Mesendoderm (in vitro differentiated cells): ENCODE results near the gene CDH23.

Experiments
- DNase-seq: peaks from one replicate; pipeline ENCODE4 v3.0.0; 2013
- H2AK5ac ChIP-seq: 2 replicates; pipeline ENCODE4 v1.6.1; 2013; ENCODE audit warnings: low read length, inconsistent platforms
- H2BK120ac ChIP-seq: 2 replicates; pipeline ENCODE4 v1.6.1; 2013; ENCODE audit warnings: low read depth, mild to moderate bottlenecking, low read length, moderate library complexity, mixed read lengths
- H2BK15ac ChIP-seq: replicated peaks from 2 replicates; pipeline ENCODE4 v1.6.1; 2013; ENCODE audit warnings: low read depth, mild to moderate bottlenecking, moderate library complexity
- H2BK5ac ChIP-seq: 2 replicates; pipeline ENCODE4 v1.6.1; 2013; ENCODE audit warnings: low read length, inconsistent platforms
- H3K18ac ChIP-seq: 2 replicates; pipeline ENCODE4 v1.6.1; 2013; ENCODE audit warnings: mild to moderate bottlenecking, low read length, mixed read lengths
- H3K23ac ChIP-seq: one replicate; pipeline ENCODE4 v1.6.1; 2013; ENCODE audit warnings: low read length
- H3K27ac ChIP-seq: 2 replicates; pipeline ENCODE4 v1.5.1; 2013; ENCODE audit warnings: low read depth, mild to moderate bottlenecking, inconsistent platforms, low read length, moderate library complexity
- H3K27me3 ChIP-seq: 2 replicates; pipeline ENCODE4 v1.6.1; 2013; ENCODE audit warnings: low read length, control low read depth, mild to moderate bottlenecking, inconsistent platforms; ENCODE audit not compliant: insufficient read depth, poor library complexity
- H3K36me3 ChIP-seq: 2 replicates; pipeline ENCODE4 v1.6.1; 2013; ENCODE audit warnings: low read length, inconsistent platforms; ENCODE audit not compliant: control insufficient read depth, insufficient read depth
- H3K4ac ChIP-seq: one replicate; pipeline ENCODE4 v1.6.1; 2013; ENCODE audit warnings: low read depth, mild to moderate bottlenecking, low read length, moderate library complexity
- H3K4me1 ChIP-seq: 2 replicates; pipeline ENCODE4 v1.6.1; 2013; ENCODE audit warnings: low read depth, low read length, inconsistent platforms; ENCODE audit not compliant: control insufficient read depth
- H3K4me2 ChIP-seq: 2 replicates; pipeline ENCODE4 v1.6.1; 2013; ENCODE audit warnings: low read length
- H3K4me3 ChIP-seq: 2 replicates; pipeline ENCODE4 v1.5.1; 2013; ENCODE audit warnings: mild to moderate bottlenecking, low read length
- H3K56ac ChIP-seq: one replicate; pipeline ENCODE4 v1.6.1; 2013; ENCODE audit warnings: low read length
- H3K79me1 ChIP-seq: 2 replicates; pipeline ENCODE4 v1.6.1; 2013; ENCODE audit warnings: low read length, inconsistent platforms
- H3K79me2 ChIP-seq: 2 replicates; pipeline ENCODE4 v1.6.1; 2013; ENCODE audit warnings: mild to moderate bottlenecking, low read length; ENCODE audit not compliant: control insufficient read depth, insufficient read depth
- H3K9ac ChIP-seq: 2 replicates; pipeline ENCODE4 v1.6.1; 2013; ENCODE audit warnings: low read length, inconsistent platforms
- H4K5ac ChIP-seq: one replicate; pipeline ENCODE4 v1.6.1; 2013; ENCODE audit warnings: low read length
- H4K8ac ChIP-seq: one replicate; pipeline ENCODE4 v1.6.1; 2013; ENCODE audit warnings: low read depth, mild to moderate bottlenecking, control low read depth, low read length, moderate library complexity
- WGBS: extraction: QIAGEN DNeasy Blood & Tissue Kit; methylation state at CpG from one replicate; pipeline ENCODE4 v1.1.7; 2013; ENCODE audit warnings: low lambda C conversion rate, missing lambda C conversion rate; ENCODE audit not compliant: insufficient coverage; ENCODE audit errors: extremely low coverage; 5-methylcytosine and 5-hydroxymethylcytosine counted together

CDH23 gene

DNA sequence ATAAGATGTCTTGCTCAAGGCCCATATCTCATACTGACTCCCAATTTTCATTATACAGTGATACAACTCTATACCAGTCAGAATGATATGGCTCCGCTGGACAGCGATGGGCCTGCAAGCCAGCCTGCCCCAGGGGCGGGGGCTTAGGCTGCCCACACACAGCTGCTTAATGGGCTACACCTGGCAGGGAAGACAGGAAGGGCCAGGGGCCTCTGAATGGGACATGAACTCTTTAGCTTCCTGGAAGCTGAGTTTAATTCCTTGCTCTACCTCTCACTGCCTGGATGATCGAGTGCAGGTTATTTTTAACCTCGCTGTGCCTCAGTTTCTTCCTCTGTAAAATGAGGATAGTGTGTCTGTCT is 210.3 kb downstream of the CDH23 start:
- Histone ChIP-seq H3K18ac (no peak overlapping the region), H2BK15ac (no peak overlapping the region), H3K56ac (no peak overlapping the region), H3K27ac (no peak overlapping the region), H2BK5ac (no peak overlapping the region), H3K79me1 (no peaks in the 10 kb centered on the region), H3K23ac (no peak overlapping the region), H2BK120ac (no peak overlapping the region), H4K5ac (no peak overlapping the region), H3K4me1 (no peaks in the 10 kb centered on the region), H3K4me2 (no peak overlapping the region), H3K79me2 (no peaks in the 10 kb centered on the region), H3K36me3 (no peaks in the 10 kb centered on the region), H4K8ac (no peak overlapping the region), H2AK5ac (no peak overlapping the region), H3K27me3 (no peaks in the 10 kb centered on the region), H3K4ac (no peak overlapping the region), H3K4me3 (no peak overlapping the region), H3K9ac (no peak overlapping the region)
- no peak for DNase-seq
- WGBS, result no CpG with 5 or more reads among the region's 5 CpGs

DNA sequence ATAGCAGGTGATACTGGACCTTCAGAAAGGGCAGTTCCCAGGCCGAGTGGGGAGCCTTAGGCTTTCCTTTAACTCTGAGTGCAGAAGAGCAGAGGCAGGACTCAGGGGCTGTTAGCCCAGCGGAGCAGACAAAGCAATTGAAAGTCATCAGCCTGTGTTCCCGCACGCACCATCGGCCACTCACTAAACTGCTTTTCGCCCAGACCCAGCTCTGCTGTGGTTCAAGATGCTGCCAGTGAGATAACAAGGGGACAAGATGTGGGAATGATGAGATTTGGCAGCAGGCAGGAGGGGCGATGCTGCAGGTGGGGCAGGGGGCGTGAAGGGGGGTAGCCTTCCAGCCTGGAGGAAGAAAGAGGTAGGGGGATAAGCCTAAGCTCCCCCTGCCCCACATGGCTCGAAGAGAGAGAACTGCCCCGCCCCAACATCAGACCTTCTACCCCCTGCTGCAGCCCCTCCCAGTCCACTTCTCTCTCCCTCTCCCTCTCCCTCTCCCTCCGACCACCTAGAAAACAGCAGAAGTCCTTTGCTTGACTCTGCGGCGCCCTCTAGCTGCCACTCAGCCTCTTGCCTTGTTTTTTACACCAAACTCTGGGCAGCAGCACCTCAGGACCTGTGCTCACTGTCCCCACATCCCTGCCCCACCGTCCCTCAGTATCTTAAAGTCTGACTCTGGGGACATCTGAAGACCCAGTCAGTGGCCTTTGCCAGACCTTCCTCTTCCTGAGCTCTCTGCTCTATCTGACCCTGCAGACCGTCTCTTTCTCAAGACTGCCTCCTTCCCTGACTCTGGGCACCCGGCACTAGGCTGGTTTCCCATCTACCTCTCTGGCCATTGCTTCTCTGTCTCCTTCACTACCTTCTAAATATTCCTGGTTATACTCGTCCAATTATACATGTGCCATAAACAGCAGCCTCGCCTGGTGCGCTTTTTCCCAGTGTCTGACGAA is 212.4 kb downstream of the CDH23 start:
- Histone ChIP-seq H3K79me1 (no peaks in the 10 kb centered on the region), H3K56ac (no peak overlapping the region), H4K8ac (no peak overlapping the region), H3K9ac (no peak overlapping the region), H3K4me2 (no peak overlapping the region), H3K4me1 (peaks cover 3% of the 10 kb centered on the region), H3K36me3 (no peaks in the 10 kb centered on the region), H2BK120ac (no peak overlapping the region), H2BK5ac (no peak overlapping the region), H3K79me2 (no peaks in the 10 kb centered on the region), H3K4ac (no peak overlapping the region), H3K18ac (no peak overlapping the region), H2BK15ac (no peak overlapping the region), H2AK5ac (no peak overlapping the region), H3K27me3 (no peaks in the 10 kb centered on the region), H3K23ac (no peak overlapping the region), H4K5ac (no peak overlapping the region), H3K27ac (no peak overlapping the region), H3K4me3 (no peak overlapping the region)
- no CpG with 5 or more reads among the region's 20 CpGs for WGBS
- peak; percentile 88 for DNase-seq

DNA sequence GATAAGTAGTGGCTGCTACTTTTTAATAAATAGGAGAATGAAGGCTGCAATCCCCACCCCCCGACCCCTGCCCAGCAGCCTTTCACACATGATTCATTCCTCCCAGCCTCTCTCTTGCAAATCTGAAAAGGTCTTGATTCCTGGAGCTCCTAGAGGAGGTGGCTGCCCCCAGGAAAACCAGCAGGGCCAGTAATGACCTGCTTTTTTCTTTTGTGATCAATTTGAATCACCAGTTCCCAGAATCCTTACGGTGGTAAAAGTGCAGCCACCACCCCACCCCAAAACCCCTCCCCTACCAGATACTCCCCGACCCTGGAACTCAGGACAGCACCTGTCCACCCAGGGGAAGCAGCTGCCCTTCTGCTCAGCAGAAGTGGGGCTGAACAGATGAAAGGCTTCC is 213.9 kb downstream of the CDH23 start:
- H3K27me3 ChIP-seq, result no peaks in the 10 kb centered on the region
- no peak overlapping the region for H2BK15ac ChIP-seq
- no peak overlapping the region for H3K4ac ChIP-seq
- no peak overlapping the region for H4K8ac ChIP-seq
- H3K9ac ChIP-seq, result no peak overlapping the region
- H3K4me1 ChIP-seq, result peaks cover 3% of the 10 kb centered on the region
- no peak overlapping the region for H2BK120ac ChIP-seq
- no peak overlapping the region for H3K4me3 ChIP-seq
- DNase-seq, result no peak
- no peak overlapping the region for H2BK5ac ChIP-seq
- no peak overlapping the region for H2AK5ac ChIP-seq
- no peak overlapping the region for H3K23ac ChIP-seq
- H3K18ac ChIP-seq, result no peak overlapping the region
- H3K27ac ChIP-seq, result no peak overlapping the region
- H4K5ac ChIP-seq, result no peak overlapping the region
- no peak overlapping the region for H3K56ac ChIP-seq
- H3K79me1 ChIP-seq, result no peaks in the 10 kb centered on the region
- no peaks in the 10 kb centered on the region for H3K79me2 ChIP-seq
- no peaks in the 10 kb centered on the region for H3K36me3 ChIP-seq
- WGBS, result no CpG with 5 or more reads among the region's 3 CpGs
- no peak overlapping the region for H3K4me2 ChIP-seq

- Histone ChIP-seq H3K79me2 (no peaks in the 10 kb centered on the region), H3K56ac (peak overlapping the region; percentile 39), H3K18ac (no peak overlapping the region), H2BK5ac (no peak overlapping the region), H3K9ac (no peak overlapping the region), H3K4me3 (no peak overlapping the region), H2AK5ac (no peak overlapping the region), H4K8ac (no peak overlapping the region), H3K27ac (no peak overlapping the region), H4K5ac (no peak overlapping the region), H3K23ac (no peak overlapping the region), H2BK120ac (no peak overlapping the region), H3K4me2 (no peak overlapping the region), H3K4me1 (peaks cover 3% of the 10 kb centered on the region), H3K27me3 (no peaks in the 10 kb centered on the region), H3K4ac (no peak overlapping the region), H3K36me3 (no peaks in the 10 kb centered on the region), H3K79me1 (no peaks in the 10 kb centered on the region), H2BK15ac (no peak overlapping the region)
- no CpG with 5 or more reads among the region's 5 CpGs for WGBS
- no peak for DNase-seq
Measured at GRCh38 chr10:71611131-71611530, 214.4 kb downstream of the CDH23 start.

GRCh38 chr10:71611709-71612422 is 215.1 kb downstream of the CDH23 start:
- no peak overlapping the region for H3K23ac ChIP-seq
- no peak overlapping the region for H4K8ac ChIP-seq
- H2BK5ac ChIP-seq, result no peak overlapping the region
- peaks cover 3% of the 10 kb centered on the region for H3K4me1 ChIP-seq
- no peak overlapping the region for H3K9ac ChIP-seq
- H3K4me2 ChIP-seq, result no peak overlapping the region
- no peak overlapping the region for H3K27ac ChIP-seq
- no peaks in the 10 kb centered on the region for H3K36me3 ChIP-seq
- WGBS, result no CpG with 5 or more reads among the region's 12 CpGs
- no peaks in the 10 kb centered on the region for H3K79me2 ChIP-seq
- no peak overlapping the region for H3K56ac ChIP-seq
- no peak overlapping the region for H3K18ac ChIP-seq
- no peak overlapping the region for H3K4me3 ChIP-seq
- no peaks in the 10 kb centered on the region for H3K79me1 ChIP-seq
- H3K4ac ChIP-seq, result no peak overlapping the region
- no peak overlapping the region for H2BK15ac ChIP-seq
- DNase-seq, result no peak
- no peak overlapping the region for H2AK5ac ChIP-seq
- no peaks in the 10 kb centered on the region for H3K27me3 ChIP-seq
- no peak overlapping the region for H4K5ac ChIP-seq
- H2BK120ac ChIP-seq, result no peak overlapping the region
